ENCODE data around the gene GNPNAT1. TPM values are rescaled to one million over a fixed set of nuclear protein-coding genes. Genes with fewer than 3 reads are reported as not detected.

GNPNAT1 gene
- polyA plus RNA-seq, 4 donors: 13.5 to 43.4 (median 21.6) TPM

DNA sequence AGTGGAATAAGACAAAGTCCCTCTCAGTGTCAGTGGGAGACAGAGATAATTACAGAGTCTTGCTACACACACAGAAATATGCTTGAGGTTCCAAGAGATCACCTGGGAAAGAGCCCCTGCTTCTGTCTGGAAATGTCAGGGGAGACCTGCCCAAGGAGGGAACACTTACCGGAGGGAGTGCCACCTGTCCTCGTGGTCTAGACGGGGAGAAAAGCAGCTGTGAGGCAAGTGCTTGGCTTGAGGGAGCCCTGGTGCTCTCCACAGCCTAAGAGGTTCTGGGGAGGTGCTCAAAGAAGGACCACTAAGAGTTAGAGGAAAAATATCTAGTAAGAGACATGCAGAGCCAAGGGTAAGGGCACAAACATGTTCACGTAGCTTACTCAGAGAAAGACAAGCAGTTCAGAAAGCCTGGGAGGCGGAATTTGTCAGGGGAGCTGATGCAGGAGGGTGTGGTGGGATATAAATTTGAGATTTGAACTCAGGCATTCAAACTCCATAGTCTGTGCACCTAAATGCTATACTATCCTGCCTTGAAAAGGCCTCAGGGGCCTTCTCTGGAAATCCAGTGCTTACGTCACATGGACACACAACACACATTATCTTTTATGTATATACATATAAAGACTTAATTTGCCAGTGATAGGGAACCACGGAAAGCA, 38.2 kb upstream of the GNPNAT1 start:
- WGBS, 3 donors: 81 to 83% (median 83%) methylated on average over 7 of the region's 7 CpGs
- Histone ChIP-seq H3K4me1 (ENCODE audit: control insufficient read depth in 3 of 3, insufficient read depth in 2 of 3, low read depth in 1 of 3, low read length in 2 of 3) (no peaks in the 10 kb centered on the region), H3K27ac (ENCODE audit: low read depth in 1 of 3, low read length in 2 of 3) (no peak overlapping the region), H3K4me3 (ENCODE audit: low read depth in 1 of 3, low read length in 3 of 3) (no peak overlapping the region), H3K27me3 (ENCODE audit: control insufficient read depth in 3 of 3, insufficient read depth in 3 of 3, low read length in 3 of 3) (no peaks in the 10 kb centered on the region), H3K36me3 (ENCODE audit: control insufficient read depth in 3 of 3, insufficient read depth in 2 of 3, low read depth in 1 of 3, low read length in 3 of 3) (no peaks in the 10 kb centered on the region), H3K9me3 (ENCODE audit: control insufficient read depth in 2 of 2, insufficient read depth in 1 of 2, low read depth in 1 of 2, low read length in 1 of 2) (no peaks in the 10 kb centered on the region)
- no peak for DNase-seq
- no peak for FAIRE-seq

DNA sequence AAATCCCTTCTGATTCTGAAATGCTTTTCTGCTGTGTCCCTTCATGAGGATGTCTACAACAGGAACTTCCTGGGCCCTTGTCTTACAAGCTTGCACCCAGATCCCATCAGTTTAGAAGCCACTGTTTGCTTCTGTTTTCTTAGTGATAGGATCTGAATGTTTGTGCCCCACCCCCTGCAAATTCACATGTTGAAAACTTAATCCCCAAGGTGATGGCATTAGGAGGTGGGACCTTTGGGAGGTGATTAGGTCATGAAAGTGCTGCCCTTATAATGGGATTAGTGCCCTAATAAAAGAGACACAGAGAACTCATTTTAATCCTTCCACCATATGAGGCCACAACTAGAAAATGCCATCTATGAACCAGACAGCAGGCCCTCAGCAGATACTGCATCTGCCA, 36.0 kb upstream of the GNPNAT1 start:
- no peak overlapping the region for H3K27ac ChIP-seq (ENCODE audit: low read depth in 1 of 3, low read length in 2 of 3)
- H3K9me3 ChIP-seq (ENCODE audit: control insufficient read depth in 2 of 2, insufficient read depth in 1 of 2, low read depth in 1 of 2, low read length in 1 of 2): no peaks in the 10 kb centered on the region
- H3K27me3 ChIP-seq (ENCODE audit: control insufficient read depth in 3 of 3, insufficient read depth in 3 of 3, low read length in 3 of 3): no peaks in the 10 kb centered on the region
- no peak overlapping the region for H3K4me3 ChIP-seq (ENCODE audit: low read depth in 1 of 3, low read length in 3 of 3)
- FAIRE-seq: no peak
- no peak for DNase-seq
- no peaks in the 10 kb centered on the region for H3K4me1 ChIP-seq (ENCODE audit: control insufficient read depth in 3 of 3, insufficient read depth in 2 of 3, low read depth in 1 of 3, low read length in 2 of 3)
- no peaks in the 10 kb centered on the region for H3K36me3 ChIP-seq (ENCODE audit: control insufficient read depth in 3 of 3, insufficient read depth in 2 of 3, low read depth in 1 of 3, low read length in 3 of 3)

DNA sequence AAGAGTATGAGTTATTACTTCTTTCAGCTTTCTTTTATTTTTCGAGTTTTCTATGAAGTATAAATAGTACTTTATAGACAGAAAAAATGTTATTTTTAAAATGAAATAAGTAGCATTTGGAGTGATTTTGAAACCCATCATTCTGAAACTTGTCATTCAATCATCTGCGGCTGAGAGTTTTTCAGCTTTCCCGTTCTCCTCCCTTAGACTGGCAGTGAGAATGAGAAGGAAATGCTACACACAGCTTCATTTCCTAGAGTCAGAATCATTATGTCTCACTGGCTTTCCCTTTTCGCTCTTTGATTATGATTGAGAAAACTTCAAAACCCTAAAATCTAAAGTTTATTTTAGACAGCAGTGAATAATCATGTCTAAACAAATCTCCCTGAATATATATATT, 33.7 kb upstream of the GNPNAT1 start:
- Histone ChIP-seq H3K4me1 (ENCODE audit: control insufficient read depth in 3 of 3, insufficient read depth in 2 of 3, low read depth in 1 of 3, low read length in 2 of 3) (no peaks in the 10 kb centered on the region), H3K27ac (ENCODE audit: low read depth in 1 of 3, low read length in 2 of 3) (no peak overlapping the region), H3K36me3 (ENCODE audit: control insufficient read depth in 3 of 3, insufficient read depth in 2 of 3, low read depth in 1 of 3, low read length in 3 of 3) (no peaks in the 10 kb centered on the region), H3K9me3 (ENCODE audit: control insufficient read depth in 2 of 2, insufficient read depth in 1 of 2, low read depth in 1 of 2, low read length in 1 of 2) (no peaks in the 10 kb centered on the region), H3K4me3 (ENCODE audit: low read depth in 1 of 3, low read length in 3 of 3) (no peak overlapping the region), H3K27me3 (ENCODE audit: control insufficient read depth in 3 of 3, insufficient read depth in 3 of 3, low read length in 3 of 3) (no peaks in the 10 kb centered on the region)
- DNase-seq: no peak
- no peak for FAIRE-seq
- 54 to 64% (median 62%) methylated on average over 4 of the region's 4 CpGs for WGBS, 3 donors

DNA sequence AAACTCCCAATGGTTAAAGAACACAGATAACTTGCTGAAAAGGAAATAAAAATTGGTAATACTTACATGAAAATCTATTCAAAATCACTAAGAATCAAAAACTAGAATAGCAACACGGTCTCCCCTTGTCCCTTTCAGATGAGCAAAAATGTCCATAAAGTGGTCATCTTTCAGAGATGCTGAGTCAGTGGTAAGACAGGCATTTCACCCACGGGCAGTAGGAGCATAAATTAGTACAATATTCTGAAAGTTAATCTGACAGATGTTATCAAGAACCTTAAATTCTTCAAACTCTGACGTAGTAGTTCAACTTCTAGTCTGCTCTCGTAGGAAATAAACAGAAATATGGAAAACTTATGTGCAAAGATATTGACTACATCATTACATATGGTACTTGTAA, 33.1 kb upstream of the GNPNAT1 start:
- WGBS, 3 donors: 24 to 53% (median 38%) methylated on average over 4 of the region's 4 CpGs
- no peak for FAIRE-seq

DNA sequence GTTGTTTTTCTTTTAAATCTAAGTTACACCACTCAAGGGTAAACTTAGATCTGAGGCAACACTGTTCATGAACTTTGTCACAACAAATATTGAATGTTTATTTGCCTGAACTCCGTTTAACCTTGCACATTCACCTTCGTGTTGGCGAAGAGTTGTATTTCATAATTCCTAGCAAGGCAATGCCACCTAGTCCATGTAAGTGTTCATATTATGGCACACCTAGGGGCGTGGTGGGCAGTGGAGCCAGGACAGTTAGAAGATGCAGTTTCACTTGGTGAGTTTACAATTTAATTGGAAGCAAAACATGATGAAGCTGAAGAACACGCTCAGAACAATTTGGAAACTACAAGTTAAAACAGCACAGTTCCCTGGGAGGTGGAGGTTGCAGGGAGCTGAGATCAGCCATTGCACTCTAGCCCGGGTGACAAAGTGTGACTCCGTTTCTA, 30.4 kb upstream of the GNPNAT1 start:
- peak; percentile 18 to 20 for DNase-seq
- Histone ChIP-seq H3K27me3 (ENCODE audit: control insufficient read depth in 3 of 3, insufficient read depth in 3 of 3, low read length in 3 of 3) (no peaks in the 10 kb centered on the region), H3K9me3 (ENCODE audit: control insufficient read depth in 2 of 2, insufficient read depth in 1 of 2, low read depth in 1 of 2, low read length in 1 of 2) (no peaks in the 10 kb centered on the region), H3K36me3 (ENCODE audit: control insufficient read depth in 3 of 3, insufficient read depth in 2 of 3, low read depth in 1 of 3, low read length in 3 of 3) (no peaks in the 10 kb centered on the region), H3K4me3 (ENCODE audit: low read depth in 1 of 3, low read length in 3 of 3) (no peak overlapping the region), H3K27ac (ENCODE audit: low read depth in 1 of 3, low read length in 2 of 3) (no peak overlapping the region), H3K4me1 (ENCODE audit: control insufficient read depth in 3 of 3, insufficient read depth in 2 of 3, low read depth in 1 of 3, low read length in 2 of 3) (no peaks in the 10 kb centered on the region)
- no peak for FAIRE-seq
- 22 to 61% (median 38%) methylated on average over 7 of the region's 7 CpGs for WGBS, 3 donors

More for the DNA sequence above, 33.1 kb upstream of the GNPNAT1 start:
- H3K27ac ChIP-seq (ENCODE audit: low read depth in 1 of 3, low read length in 2 of 3): no peak overlapping the region
- H3K36me3 ChIP-seq (ENCODE audit: control insufficient read depth in 3 of 3, insufficient read depth in 2 of 3, low read depth in 1 of 3, low read length in 3 of 3): no peaks in the 10 kb centered on the region
- DNase-seq: no peak
- H3K9me3 ChIP-seq (ENCODE audit: control insufficient read depth in 2 of 2, insufficient read depth in 1 of 2, low read depth in 1 of 2, low read length in 1 of 2): no peaks in the 10 kb centered on the region
- no peaks in the 10 kb centered on the region for H3K27me3 ChIP-seq (ENCODE audit: control insufficient read depth in 3 of 3, insufficient read depth in 3 of 3, low read length in 3 of 3)
- H3K4me1 ChIP-seq (ENCODE audit: control insufficient read depth in 3 of 3, insufficient read depth in 2 of 3, low read depth in 1 of 3, low read length in 2 of 3): no peaks in the 10 kb centered on the region
- H3K4me3 ChIP-seq (ENCODE audit: low read depth in 1 of 3, low read length in 3 of 3): no peak overlapping the region

DNA sequence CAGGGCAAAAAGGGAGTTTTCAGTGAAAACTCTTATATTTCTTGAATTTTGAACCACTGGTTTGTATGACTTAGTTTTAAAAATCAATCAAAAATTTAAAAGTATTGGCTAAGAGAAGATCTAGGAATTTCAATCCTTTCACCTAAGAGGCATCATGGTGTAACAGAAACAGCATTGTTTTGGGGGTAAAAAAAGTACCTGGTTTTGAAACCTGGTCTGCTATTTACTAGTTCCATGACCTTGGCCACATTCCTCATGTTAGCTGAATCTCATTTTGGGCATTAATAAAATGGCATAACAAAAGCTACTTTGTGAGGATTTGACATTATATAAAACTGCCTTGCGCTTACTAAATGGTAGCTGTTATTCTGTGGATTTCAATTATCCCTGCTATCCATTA, 16.7 kb upstream of the GNPNAT1 start:
- H3K36me3 ChIP-seq (ENCODE audit: control insufficient read depth in 3 of 3, insufficient read depth in 2 of 3, low read depth in 1 of 3, low read length in 3 of 3): no peaks in the 10 kb centered on the region
- DNase-seq: no peak
- H3K4me3 ChIP-seq (ENCODE audit: low read depth in 1 of 3, low read length in 3 of 3): no peak overlapping the region
- 54 to 92% (median 89%) methylated on average over 1 of the region's 1 CpG for WGBS, 3 donors
- no peaks in the 10 kb centered on the region for H3K27me3 ChIP-seq (ENCODE audit: control insufficient read depth in 3 of 3, insufficient read depth in 3 of 3, low read length in 3 of 3)
- FAIRE-seq: no peak
- no peak overlapping the region for H3K27ac ChIP-seq (ENCODE audit: low read depth in 1 of 3, low read length in 2 of 3)
- no peaks in the 10 kb centered on the region for H3K4me1 ChIP-seq (ENCODE audit: control insufficient read depth in 3 of 3, insufficient read depth in 2 of 3, low read depth in 1 of 3, low read length in 2 of 3)
- H3K9me3 ChIP-seq (ENCODE audit: control insufficient read depth in 2 of 2, insufficient read depth in 1 of 2, low read depth in 1 of 2, low read length in 1 of 2): no peaks in the 10 kb centered on the region

DNA sequence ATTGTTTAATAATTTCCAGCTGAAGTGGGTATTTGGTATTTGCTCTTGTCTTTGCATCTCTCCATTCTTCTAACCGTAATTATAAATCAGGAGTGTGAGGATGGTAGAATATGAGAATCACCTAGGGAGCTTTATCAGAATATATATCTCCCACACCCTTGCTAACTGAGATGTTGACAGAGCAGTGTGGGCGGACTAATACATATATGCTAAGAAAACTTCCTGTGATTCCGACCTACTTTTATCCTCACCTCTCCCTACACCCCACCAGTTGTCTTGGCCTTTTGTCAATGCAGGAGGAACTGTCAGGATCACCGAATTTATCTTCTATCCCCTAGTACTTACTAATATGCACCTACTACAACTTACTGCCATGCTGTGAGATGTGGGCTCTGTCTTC, 14.7 kb upstream of the GNPNAT1 start:
- Histone ChIP-seq H3K4me3 (ENCODE audit: low read depth in 1 of 3, low read length in 3 of 3) (no peak overlapping the region), H3K36me3 (ENCODE audit: control insufficient read depth in 3 of 3, insufficient read depth in 2 of 3, low read depth in 1 of 3, low read length in 3 of 3) (no peaks in the 10 kb centered on the region), H3K9me3 (ENCODE audit: control insufficient read depth in 2 of 2, insufficient read depth in 1 of 2, low read depth in 1 of 2, low read length in 1 of 2) (no peaks in the 10 kb centered on the region), H3K27me3 (ENCODE audit: control insufficient read depth in 3 of 3, insufficient read depth in 3 of 3, low read length in 3 of 3) (no peaks in the 10 kb centered on the region), H3K4me1 (ENCODE audit: control insufficient read depth in 3 of 3, insufficient read depth in 2 of 3, low read depth in 1 of 3, low read length in 2 of 3) (no peaks in the 10 kb centered on the region), H3K27ac (ENCODE audit: low read depth in 1 of 3, low read length in 2 of 3) (no peak overlapping the region)
- 79 to 83% (median 83%) methylated on average over 4 of the region's 4 CpGs for WGBS, 3 donors
- FAIRE-seq (no peak), DNase-seq (no peak)

DNA sequence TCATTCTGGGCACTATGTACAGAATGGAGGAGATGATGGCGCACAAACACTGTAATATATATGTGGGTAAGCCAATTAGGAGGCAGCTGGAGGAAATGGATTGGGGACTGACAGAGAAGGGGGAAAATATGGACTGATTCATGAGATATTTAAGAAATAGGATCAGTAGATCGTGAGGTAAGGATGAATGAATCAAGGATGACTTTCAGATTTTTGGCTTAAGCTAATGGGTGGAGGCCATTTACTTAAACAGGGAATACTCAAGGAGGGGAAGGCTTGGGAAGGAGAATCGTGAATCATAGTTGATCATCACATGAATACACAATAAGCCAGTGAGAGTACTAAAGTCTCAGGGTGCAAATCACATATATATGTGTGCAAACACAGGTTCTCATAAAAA, 11.2 kb upstream of the GNPNAT1 start:
- H3K9me3 ChIP-seq (ENCODE audit: control insufficient read depth in 2 of 2, insufficient read depth in 1 of 2, low read depth in 1 of 2, low read length in 1 of 2): no peaks in the 10 kb centered on the region
- H3K36me3 ChIP-seq (ENCODE audit: control insufficient read depth in 3 of 3, insufficient read depth in 2 of 3, low read depth in 1 of 3, low read length in 3 of 3): no peaks in the 10 kb centered on the region
- no peaks in the 10 kb centered on the region for H3K27me3 ChIP-seq (ENCODE audit: control insufficient read depth in 3 of 3, insufficient read depth in 3 of 3, low read length in 3 of 3)
- no peak overlapping the region for H3K4me3 ChIP-seq (ENCODE audit: low read depth in 1 of 3, low read length in 3 of 3)
- 81 to 90% (median 81%) methylated on average over 3 of the region's 3 CpGs for WGBS, 3 donors
- DNase-seq (no peak), FAIRE-seq (no peak)
- no peaks in the 10 kb centered on the region for H3K4me1 ChIP-seq (ENCODE audit: control insufficient read depth in 3 of 3, insufficient read depth in 2 of 3, low read depth in 1 of 3, low read length in 2 of 3)
- H3K27ac ChIP-seq (ENCODE audit: low read depth in 1 of 3, low read length in 2 of 3): no peak overlapping the region
